ENCODE measurements around the gene PLA2G2E.

DNA sequence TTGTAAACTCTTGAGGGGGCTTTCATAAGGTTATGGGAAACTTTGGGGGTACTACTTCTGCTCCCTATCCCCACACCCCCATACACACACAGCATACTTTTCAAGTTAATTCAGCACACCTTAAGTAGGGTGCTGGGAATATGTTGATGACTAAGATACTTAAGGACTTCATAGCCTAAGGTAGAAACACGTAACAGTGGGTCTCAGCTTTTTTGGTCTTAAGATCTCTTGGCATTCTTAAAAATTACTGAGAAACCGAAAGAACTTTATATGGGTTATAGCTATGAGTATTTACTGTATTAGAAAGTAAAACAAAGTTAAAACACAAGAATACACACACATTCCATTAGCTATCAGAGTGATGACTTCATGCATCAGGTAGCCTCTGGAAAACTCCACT is 39.1 kb downstream of the PLA2G2E start:
- TF ChIP-seq, protein P1, sequence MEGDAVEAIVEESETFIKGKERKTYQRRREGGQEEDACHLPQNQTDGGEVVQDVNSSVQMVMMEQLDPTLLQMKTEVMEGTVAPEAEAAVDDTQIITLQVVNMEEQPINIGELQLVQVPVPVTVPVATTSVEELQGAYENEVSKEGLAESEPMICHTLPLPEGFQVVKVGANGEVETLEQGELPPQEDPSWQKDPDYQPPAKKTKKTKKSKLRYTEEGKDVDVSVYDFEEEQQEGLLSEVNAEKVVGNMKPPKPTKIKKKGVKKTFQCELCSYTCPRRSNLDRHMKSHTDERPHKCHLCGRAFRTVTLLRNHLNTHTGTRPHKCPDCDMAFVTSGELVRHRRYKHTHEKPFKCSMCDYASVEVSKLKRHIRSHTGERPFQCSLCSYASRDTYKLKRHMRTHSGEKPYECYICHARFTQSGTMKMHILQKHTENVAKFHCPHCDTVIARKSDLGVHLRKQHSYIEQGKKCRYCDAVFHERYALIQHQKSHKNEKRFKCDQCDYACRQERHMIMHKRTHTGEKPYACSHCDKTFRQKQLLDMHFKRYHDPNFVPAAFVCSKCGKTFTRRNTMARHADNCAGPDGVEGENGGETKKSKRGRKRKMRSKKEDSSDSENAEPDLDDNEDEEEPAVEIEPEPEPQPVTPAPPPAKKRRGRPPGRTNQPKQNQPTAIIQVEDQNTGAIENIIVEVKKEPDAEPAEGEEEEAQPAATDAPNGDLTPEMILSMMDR (IDR thresholded peaks at IDR 0.05) = no peak
- no peak for TF ChIP-seq POLR2A (IDR thresholded peaks at IDR 0.05)
